GM21447 (cell line): Measurements from ENCODE around the gene LRRN1.

Experiments used
- ATAC-seq: cut with Tn5 transposase; IDR thresholded peaks from one replicate; pipeline ENCODE4 v1.9.1; 2021; ENCODE audit not compliant: unreplicated experiment

The LRRN1 gene

DNA sequence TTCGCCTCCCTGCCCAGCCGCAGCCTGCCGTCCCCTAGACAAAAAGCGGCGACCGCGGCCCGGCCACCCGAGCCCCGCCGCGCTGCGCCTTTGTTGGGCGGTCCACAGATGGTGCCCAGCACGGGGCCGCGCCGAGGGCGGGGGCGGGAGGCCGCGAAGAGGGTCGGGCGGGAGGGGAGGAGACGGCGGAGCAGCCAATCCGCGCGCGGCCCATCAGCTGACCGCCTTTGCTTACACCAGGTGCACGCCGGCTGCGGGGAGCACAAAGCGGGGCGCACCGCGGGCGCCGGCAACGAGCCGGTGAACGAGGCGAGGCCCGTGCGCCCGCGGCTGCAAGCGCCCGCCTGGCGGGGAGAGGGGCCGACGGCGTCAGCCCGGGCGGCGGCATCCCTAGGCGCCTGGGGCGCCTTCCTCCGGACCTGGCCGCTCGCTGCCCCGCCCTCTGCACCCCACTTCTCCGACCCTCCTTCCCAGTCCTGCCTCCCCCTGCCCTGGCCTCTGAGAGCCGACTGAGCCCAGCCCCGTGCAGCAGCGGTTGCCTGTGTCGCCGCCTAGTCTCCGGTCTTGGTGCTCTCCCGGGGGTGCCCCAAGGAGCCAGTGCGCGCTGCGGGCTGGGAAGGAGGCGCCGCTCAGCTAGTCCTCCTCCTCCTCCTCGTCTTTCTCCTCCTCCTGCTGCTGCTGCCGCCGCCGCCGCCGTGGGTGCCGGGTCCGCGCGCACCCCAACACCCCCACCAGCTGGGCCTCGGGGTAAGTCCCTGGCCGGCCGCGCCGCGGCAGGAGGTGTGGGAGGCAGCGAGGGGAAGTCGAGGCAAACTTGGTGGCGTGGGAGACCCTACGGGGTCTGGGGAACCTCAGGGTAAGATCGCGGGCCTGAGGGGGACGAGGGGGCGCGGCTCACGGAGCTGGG is at the start of gene LRRN1:
Gene LRRN1, plus strand, starts transcription at position 259 of the 907 bp plus-strand sequence. CDS start 45,211 bp downstream, outside the sequence.
- no peak for ATAC-seq

- ATAC-seq: no peak
Measured at GRCh38 chr3:3753416-3753815, 45.8 kb upstream of the LRRN1 start.

- ATAC-seq: no peak
Measured at GRCh38 chr3:3765661-3766060, 33.6 kb upstream of the LRRN1 start.

DNA sequence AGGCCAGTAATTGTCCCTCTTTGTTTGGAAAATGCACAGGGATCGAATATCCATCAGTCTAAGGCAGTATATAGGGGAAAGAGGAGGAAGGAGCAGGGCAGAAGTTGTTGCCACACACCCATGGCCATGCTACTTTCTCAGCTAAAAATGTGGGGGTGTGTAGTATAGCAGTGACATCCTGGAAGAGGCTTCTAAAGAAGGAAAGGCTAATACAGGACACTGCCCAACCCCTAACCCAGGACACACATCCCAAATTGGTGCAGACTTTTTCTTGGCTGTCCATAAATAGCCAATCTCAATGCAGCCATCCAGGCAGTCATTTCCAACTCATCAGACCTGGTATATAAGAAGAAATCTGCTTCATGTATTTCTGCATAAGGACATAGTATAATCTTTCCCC is 33.1 kb upstream of the LRRN1 start:
- ATAC-seq: no peak

GRCh38 chr3:3771094-3771493 is 28.1 kb upstream of the LRRN1 start:
- no peak for ATAC-seq

DNA sequence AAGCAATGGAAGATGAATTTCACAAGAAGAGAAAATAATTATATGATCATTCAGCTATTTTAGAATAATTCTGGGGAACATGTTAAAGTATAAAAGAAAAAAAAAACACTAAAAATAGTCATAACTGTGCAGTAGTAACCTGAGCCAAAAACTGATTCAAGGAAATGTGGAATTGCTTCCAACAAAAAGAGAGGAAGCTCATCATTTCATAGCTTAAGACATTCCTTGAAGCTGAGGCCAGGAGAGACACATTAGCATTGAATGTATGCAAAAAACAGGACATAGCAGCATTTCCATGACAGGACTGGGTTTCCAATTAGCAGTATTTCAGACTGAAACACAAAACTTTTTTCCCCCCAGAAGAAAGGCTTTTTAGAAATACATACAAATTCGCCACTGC is 27.7 kb upstream of the LRRN1 start:
- ATAC-seq: no peak

DNA sequence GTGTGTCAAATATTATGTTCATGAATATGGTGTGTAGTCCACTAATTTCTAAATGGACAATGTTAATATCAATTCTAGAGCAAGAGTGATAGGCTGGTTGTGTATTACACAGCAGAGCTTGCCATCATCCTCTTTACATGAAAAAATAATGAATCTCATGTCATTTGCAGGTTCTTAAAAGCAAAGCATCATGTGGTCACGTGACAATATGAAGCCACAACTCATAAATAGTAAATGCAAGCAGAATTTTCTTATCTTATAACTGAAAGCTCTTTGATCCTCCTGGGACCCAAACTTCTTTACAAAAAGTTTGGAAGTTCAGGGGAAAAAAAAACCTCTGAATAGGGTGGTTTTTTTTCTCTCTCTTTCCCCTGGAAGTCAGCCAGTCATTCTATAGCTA is 26.9 kb upstream of the LRRN1 start:
- no peak for ATAC-seq

DNA sequence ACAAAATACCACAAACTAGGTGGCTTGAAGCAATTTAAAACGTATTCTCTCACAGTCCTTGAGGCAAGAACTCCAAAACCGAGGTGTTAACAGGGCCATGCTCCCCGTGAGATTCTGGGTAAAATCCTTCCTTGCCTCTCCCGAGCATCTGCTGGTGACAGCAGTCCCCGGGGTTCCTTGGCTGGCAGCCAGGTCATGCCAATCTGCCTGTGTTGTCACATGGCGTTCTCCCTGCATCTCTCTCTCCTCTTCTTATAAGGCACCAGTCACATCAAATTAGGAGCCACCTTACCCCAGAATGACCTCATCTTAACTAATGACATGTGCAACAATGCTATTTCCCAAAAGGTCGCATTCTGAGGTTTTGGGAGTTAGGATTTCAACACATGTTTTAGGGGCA is 26.3 kb upstream of the LRRN1 start:
- ATAC-seq: no peak

GRCh38 chr3:3776607-3777006 is 22.6 kb upstream of the LRRN1 start:
- no peak for ATAC-seq

DNA sequence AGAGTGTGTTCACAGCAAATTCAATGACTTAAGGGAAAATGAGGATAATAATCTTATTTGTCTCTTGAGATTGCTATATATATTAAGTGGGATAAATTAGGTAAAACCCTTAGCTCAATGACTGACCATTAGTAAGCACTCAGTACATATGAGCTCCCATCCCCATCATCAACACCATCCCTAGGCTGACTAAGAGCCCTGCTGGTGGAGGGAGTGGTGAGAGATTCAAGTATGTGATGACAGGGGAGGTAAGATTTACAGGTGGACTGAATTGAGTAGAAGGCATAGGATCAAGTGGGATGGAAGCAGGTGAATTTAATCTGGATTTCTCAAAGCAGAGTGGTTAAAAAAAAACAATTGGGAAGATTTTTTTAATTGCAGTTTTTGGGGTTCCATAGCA is 21.0 kb upstream of the LRRN1 start:
- ATAC-seq: no peak

DNA sequence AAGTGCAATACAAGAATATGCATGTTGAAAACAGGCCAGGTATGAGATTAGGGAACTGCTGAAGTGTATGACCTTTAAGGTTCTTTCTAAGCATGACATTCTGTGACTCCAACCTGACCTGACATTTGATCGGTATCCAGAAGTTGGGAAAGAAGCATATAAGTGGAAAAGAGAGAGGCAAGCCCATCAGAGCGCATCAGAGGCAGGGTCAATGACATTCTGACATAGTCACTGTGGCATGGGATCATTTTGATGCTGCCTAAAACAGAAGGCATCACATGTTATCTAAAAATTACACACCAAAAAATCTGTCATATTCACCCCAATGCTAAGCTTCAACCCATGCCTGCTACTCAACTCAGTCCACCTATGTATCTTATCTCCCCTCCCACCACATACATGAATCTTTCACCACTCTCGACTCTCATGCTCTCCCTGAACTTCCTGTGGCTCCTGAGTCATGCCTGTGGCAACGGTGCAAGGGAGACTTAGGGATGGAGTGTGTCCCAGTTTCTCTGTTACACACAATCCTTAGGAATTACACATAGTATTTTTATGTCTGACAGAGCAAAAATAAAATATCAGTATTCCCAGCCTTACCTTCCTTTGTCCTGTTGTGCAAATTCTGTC is 20.5 kb upstream of the LRRN1 start:
- no peak for ATAC-seq

DNA sequence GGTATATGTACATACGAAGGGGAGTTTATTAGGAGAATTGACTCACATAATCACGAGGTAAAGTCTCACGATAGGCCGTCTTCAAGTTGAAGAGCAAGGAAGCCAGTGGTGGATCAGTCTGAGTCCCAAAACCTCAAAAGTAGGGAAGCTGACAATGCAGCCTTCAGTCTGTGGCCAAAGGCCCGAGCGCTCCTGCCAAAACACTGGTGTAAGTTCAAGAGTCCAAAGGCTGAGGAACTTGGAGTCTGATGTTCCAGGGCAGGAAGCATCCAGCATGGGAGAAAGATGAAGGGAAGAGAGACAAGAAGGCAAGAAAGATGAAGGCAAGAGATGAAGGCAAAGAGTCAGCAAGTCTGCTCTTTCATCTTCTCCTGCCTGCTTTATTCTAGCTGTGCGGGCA is 16.8 kb upstream of the LRRN1 start:
- ATAC-seq: no peak

- ATAC-seq: no peak
Measured at GRCh38 chr3:3783210-3783609, 16.0 kb upstream of the LRRN1 start.

- ATAC-seq: no peak
Measured at GRCh38 chr3:3783696-3784095, 15.5 kb upstream of the LRRN1 start.

GRCh38 chr3:3792391-3792790 is 6.8 kb upstream of the LRRN1 start:
- no peak for ATAC-seq

DNA sequence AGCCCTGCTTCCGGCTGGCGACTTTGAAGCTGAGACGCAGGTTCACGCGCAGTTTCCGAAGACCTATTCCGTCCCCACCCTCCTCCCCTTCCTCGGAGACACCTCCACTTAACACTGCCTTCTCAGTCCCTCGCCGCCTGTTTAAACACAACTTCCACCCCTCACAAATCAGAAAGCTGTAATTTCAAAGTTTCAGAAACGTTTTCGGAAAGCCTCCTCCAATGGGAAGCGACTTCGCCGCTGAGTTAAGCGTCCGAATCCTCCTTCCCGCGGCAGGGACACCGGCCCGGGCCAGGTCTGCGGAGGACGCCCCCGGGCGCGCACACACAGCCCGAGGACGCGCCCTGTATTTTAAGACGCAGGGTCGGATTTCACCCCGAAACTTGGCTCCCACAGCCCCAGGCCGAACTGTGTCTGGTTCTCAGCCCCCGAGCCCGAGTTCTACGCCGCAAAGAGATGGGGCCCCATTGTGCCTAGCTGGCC is 559 bp upstream of the LRRN1 start:
- ATAC-seq: no peak

DNA sequence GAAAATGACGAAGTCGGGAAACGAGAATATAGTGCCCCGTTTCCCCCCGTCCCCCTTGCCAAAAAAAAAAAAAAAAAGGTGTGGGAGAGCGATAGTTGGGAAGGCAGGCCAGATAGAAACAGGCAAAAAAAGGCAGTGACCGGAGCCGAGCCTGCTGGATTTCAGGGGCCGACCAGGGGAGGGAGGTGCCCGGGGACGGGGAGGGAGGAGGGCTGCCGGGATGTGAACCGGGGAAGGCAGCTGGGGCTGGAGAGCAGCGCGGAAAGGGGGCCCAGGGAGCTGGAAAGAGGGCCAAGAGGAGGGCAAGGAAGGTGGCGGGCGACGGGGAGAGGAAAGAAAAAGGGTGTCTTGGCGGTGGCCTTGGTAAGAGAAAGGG is 837 bp downstream of the LRRN1 start:
- no peak for ATAC-seq

- ATAC-seq: no peak
Measured at GRCh38 chr3:3800685-3801493, 1.7 kb downstream of the LRRN1 start.

GRCh38 chr3:3801494-3801841 is 2.2 kb downstream of the LRRN1 start:
- no peak for ATAC-seq

GRCh38 chr3:3802046-3802445 is 2.8 kb downstream of the LRRN1 start:
- ATAC-seq: no peak

- ATAC-seq: no peak
Measured at GRCh38 chr3:3804560-3804959, 5.3 kb downstream of the LRRN1 start.

- ATAC-seq: no peak
Measured at GRCh38 chr3:3806092-3806491, 6.9 kb downstream of the LRRN1 start.
